A673 (cell line): ENCODE measurements around the gene LACTBL1. TPM values are rescaled to one million over a fixed set of nuclear protein-coding genes. Genes with fewer than 3 reads are reported as not detected.

Experiments
- BruUV-seq: library from RNA; stranded (reverse); fragments of 400-500 nt; replicated peaks from 2 replicates; lab custom pipeline; 2021; lab: Mats Ljungman, UMichigan
- CTCF ChIA-PET: fragments of 300-600 bp; sonication (Branson Sonifier 250); formaldehyde crosslinking; loops from one replicate; lab custom pipeline; 2022; ENCODE audit warnings: antibody characterized with exemption; lab: Charles Lee
- POLR2A ChIA-PET: fragments of 300-600 bp; sonication (Branson Sonifier 250); formaldehyde crosslinking; loops from one replicate; lab custom pipeline; 2022; ENCODE audit warnings: antibody characterized with exemption; ENCODE audit not compliant: low non-redundant PET; lab: Charles Lee
- DNase-seq: peaks from one replicate; pipeline ENCODE4 v3.0.0-alpha.2; 2015; ENCODE audit warnings: low spot score
- H3K27ac ChIP-seq: fragments of 200-600 bp; sonication (generic); 2 replicates; pipeline ENCODE4 v1.5.1; 2016; ENCODE audit warnings: mixed run types, low read depth, mild to moderate bottlenecking, mixed read lengths, antibody characterized with exemption, low read length; ENCODE audit not compliant: poor library complexity, severe bottlenecking
- H3K27me3 ChIP-seq: fragments of 200-600 bp; sonication (generic); replicated peaks from 2 replicates; pipeline ENCODE4 v1.6.1; 2017; ENCODE audit warnings: mixed run types, low read depth, mild to moderate bottlenecking, mixed read lengths, antibody characterized with exemption, low read length; ENCODE audit not compliant: insufficient read depth, poor library complexity
- H3K36me3 ChIP-seq: fragments of 200-600 bp; sonication (generic); 2 replicates; pipeline ENCODE4 v1.6.1; 2016; ENCODE audit warnings: mixed run types, mild to moderate bottlenecking, mixed read lengths, antibody characterized with exemption, low read length; ENCODE audit not compliant: insufficient read depth, poor library complexity, severe bottlenecking
- H3K4me1 ChIP-seq: fragments of 200-600 bp; sonication (generic); 2 replicates; pipeline ENCODE4 v1.6.1; 2017; ENCODE audit warnings: mixed run types, mild to moderate bottlenecking, mixed read lengths, antibody characterized with exemption, low read length; ENCODE audit not compliant: insufficient read depth, poor library complexity, severe bottlenecking
- H3K4me3 ChIP-seq: fragments of 200-600 bp; sonication (generic); 2 replicates; pipeline ENCODE4 v1.5.1; 2016; ENCODE audit warnings: low read depth, mixed run types, mild to moderate bottlenecking, mixed read lengths, low read length; ENCODE audit not compliant: poor library complexity, severe bottlenecking
- H3K9me3 ChIP-seq: fragments of 200-600 bp; sonication (generic); 2 replicates; pipeline ENCODE4 v1.6.1; 2016; ENCODE audit warnings: mixed run types, low read depth, mild to moderate bottlenecking, mixed read lengths, antibody characterized with exemption, low read length; ENCODE audit not compliant: poor library complexity, severe bottlenecking
- CTCF ChIP-seq: fragments of 300-800, 200-600 bp; sonication (generic); conservative IDR thresholded peaks from 2 replicates; pipeline ENCODE4 v1.5.1; 2017; ENCODE audit warnings: low read depth, mild to moderate bottlenecking, antibody characterized with exemption, low read length, moderate library complexity, mixed read lengths
- EZH2 ChIP-seq: fragments of 200-600 bp; sonication (generic); IDR thresholded peaks from 2 replicates; pipeline ENCODE4 v1.6.1; 2017; ENCODE audit warnings: borderline replicate concordance, low read depth, mild to moderate bottlenecking, mixed read lengths, antibody characterized with exemption, low read length; ENCODE audit not compliant: poor library complexity, severe bottlenecking
- intact Hi-C: fragments of 100-400 bp; cut with micrococcal nuclease; formaldehyde crosslinking; loops from one replicate; pipeline ENCODE4 v1.10.0; 2022; ENCODE audit not compliant: unreplicated experiment
- total RNA-seq: library from RNA; stranded (reverse); gene quantifications from 2 replicates; pipeline ENCODE4 v1.2.3, GENCODE V29; 2021

The LACTBL1 gene
- total RNA-seq, 1 experiment from 2014 or later = 0.24 TPM

GRCh38 chr1:22936681-22937080, 36.0 kb downstream of the LACTBL1 start:
- Histone ChIP-seq H3K4me1 (no peaks in the 10 kb centered on the region), H3K27ac (no peak overlapping the region), H3K27me3 (no peaks in the 10 kb centered on the region), H3K36me3 (no peaks in the 10 kb centered on the region), H3K9me3 (no peaks in the 10 kb centered on the region), H3K4me3 (no peak overlapping the region)
- TF ChIP-seq CTCF (no peak), EZH2 (no peak)
- intact Hi-C loops = loop anchor here (10.0 kb wide), 1 partner anchor 512 kb away; no protein-coding TSS in a partner anchor
- ChIA-PET CTCF (no interaction called here), POLR2A (no interaction called here)
- no TSS peak for BruUV-seq
- no peak for DNase-seq

- H3K9me3 ChIP-seq = no peaks in the 10 kb centered on the region
- no peaks in the 10 kb centered on the region for H3K36me3 ChIP-seq
- no TSS peak for BruUV-seq
- H3K4me3 ChIP-seq = no peak overlapping the region
- H3K4me1 ChIP-seq = no peaks in the 10 kb centered on the region
- no peak overlapping the region for H3K27ac ChIP-seq
- TF ChIP-seq EZH2 = no peak
- no peak for TF ChIP-seq CTCF
- intact Hi-C loops = loop anchor here (10.0 kb wide), 1 partner anchor 511 kb away; no protein-coding TSS in a partner anchor
- no peaks in the 10 kb centered on the region for H3K27me3 ChIP-seq
- CTCF ChIA-PET = no interaction called here
- POLR2A ChIA-PET = no interaction called here
- DNase-seq = no peak
Measured at GRCh38 chr1:22935433-22935832, 37.2 kb downstream of the LACTBL1 start.

- Histone ChIP-seq H3K36me3 (no peaks in the 10 kb centered on the region), H3K9me3 (no peaks in the 10 kb centered on the region), H3K27ac (no peak overlapping the region), H3K27me3 (no peaks in the 10 kb centered on the region), H3K4me3 (no peak overlapping the region), H3K4me1 (no peaks in the 10 kb centered on the region)
- intact Hi-C loops = loop anchor here (10.0 kb wide), 1 partner anchor 508 kb away; no protein-coding TSS in a partner anchor
- no TSS peak for BruUV-seq
- TF ChIP-seq CTCF (no peak), EZH2 (no peak)
- ChIA-PET POLR2A (interaction anchor here (0.7 kb wide), 1 partner anchor 390 kb away, joined by 4 read pairs; no protein-coding TSS in a partner anchor), CTCF (no interaction called here)
- no peak for DNase-seq
Measured at GRCh38 chr1:22932803-22933470, 39.7 kb downstream of the LACTBL1 start.
